ENCODE data around the gene VWA3B.
A peak's percentile ranks its signal among the peaks of the same experiment; 100 is the strongest.
"Not testable (repeated sequence)": the region's sequence is repeated elsewhere in the genome, so short reads cannot be mapped to it uniquely, and the experiment has no call there.

VWA3B gene

GRCh38 chr2:98299211-98299905 lies 212.4 kb downstream of the VWA3B start:
- no peak overlapping the region for H2BK120ac ChIP-seq (ENCODE audit: low read depth, low read length)
- DNase-seq (ENCODE audit: low spot score) = no peak
- WGBS, 2 donors (ENCODE audit: extremely low coverage in 2 of 2, insufficient read length in 2 of 2, insufficient replicate concordance in 1 of 2) = no CpG with 5 or more reads among the region's 8 CpGs
- H2AK5ac ChIP-seq (ENCODE audit: low read depth, low read length) = no peak overlapping the region
- no peak overlapping the region for H3K9ac ChIP-seq (ENCODE audit: low read depth, low read length, poor library complexity)
- H2BK12ac ChIP-seq (ENCODE audit: low read length) = no peak overlapping the region
- no peak overlapping the region for H3K4ac ChIP-seq (ENCODE audit: low read length)
- no peak overlapping the region for H3K14ac ChIP-seq (ENCODE audit: low read length)
- H3K23ac ChIP-seq (ENCODE audit: low read depth, low read length, poor library complexity) = no peak overlapping the region
- no peak overlapping the region for H2AFZ ChIP-seq (ENCODE audit: low read length)
- no peaks in the 10 kb centered on the region for H3K36me3 ChIP-seq (replicated peaks in 1 of 2; ENCODE audit: control insufficient read depth in 2 of 2, insufficient read depth in 2 of 2, low read length in 2 of 2)
- H3K4me3 ChIP-seq (ENCODE audit: low read length in 2 of 2) = peak overlapping the region in 1 of 2 donors; percentile 2
- H3K9me3 ChIP-seq (replicated peaks in 1 of 2; ENCODE audit: control insufficient read depth in 2 of 2, insufficient read depth in 1 of 2, low read depth in 1 of 2, low read length in 2 of 2) = no peaks in the 10 kb centered on the region
- H3K4me1 ChIP-seq (ENCODE audit: control insufficient read depth in 2 of 2, insufficient read depth in 1 of 2, low read depth in 1 of 2, low read length in 2 of 2) = peaks cover 2 to 4% of the 10 kb centered on the region in 2 donors
- H4K8ac ChIP-seq (ENCODE audit: low read depth, low read length) = no peak overlapping the region
- H3K4me2 ChIP-seq (ENCODE audit: insufficient read depth, low read length, poor library complexity, severe bottlenecking) = no peak overlapping the region
- H3K27me3 ChIP-seq (ENCODE audit: control insufficient read depth in 3 of 3, insufficient read depth in 3 of 3, low read depth in 1 of 3, low read length in 3 of 3) = no peaks in the 10 kb centered on the region
- no peak overlapping the region for H4K91ac ChIP-seq (ENCODE audit: low read depth, low read length, poor library complexity)
- no peak overlapping the region for H3K27ac ChIP-seq (replicated peaks; ENCODE audit: low read length)
- H2BK15ac ChIP-seq (ENCODE audit: low read length) = no peak overlapping the region
- H3K79me1 ChIP-seq (ENCODE audit: low read depth, low read length) = no peaks in the 10 kb centered on the region
- H2BK5ac ChIP-seq (ENCODE audit: low read length) = no peak overlapping the region
- H3K18ac ChIP-seq (ENCODE audit: low read length) = no peak overlapping the region

GRCh38 chr2:98300141-98300874 lies 213.3 kb downstream of the VWA3B start:
- Histone ChIP-seq H2BK5ac (ENCODE audit: low read length) (no peak overlapping the region), H3K79me1 (ENCODE audit: low read depth, low read length) (no peaks in the 10 kb centered on the region), H3K4me3 (ENCODE audit: low read length in 2 of 2) (no peak overlapping the region), H3K27ac (replicated peaks; ENCODE audit: low read length) (no peak overlapping the region), H2BK12ac (ENCODE audit: low read length) (no peak overlapping the region), H3K18ac (ENCODE audit: low read length) (no peak overlapping the region), H3K9ac (ENCODE audit: low read depth, low read length, poor library complexity) (no peak overlapping the region), H2BK15ac (ENCODE audit: low read length) (no peak overlapping the region), H2AK5ac (ENCODE audit: low read depth, low read length) (no peak overlapping the region), H4K91ac (ENCODE audit: low read depth, low read length, poor library complexity) (peak overlapping the region; percentile 11), H2AFZ (ENCODE audit: low read length) (no peak overlapping the region), H3K4me1 (ENCODE audit: control insufficient read depth in 2 of 2, insufficient read depth in 1 of 2, low read depth in 1 of 2, low read length in 2 of 2) (peaks cover 2% of the 10 kb centered on the region in 2 donors), H3K9me3 (replicated peaks in 1 of 2; ENCODE audit: control insufficient read depth in 2 of 2, insufficient read depth in 1 of 2, low read depth in 1 of 2, low read length in 2 of 2) (no peaks in the 10 kb centered on the region), H3K27me3 (ENCODE audit: control insufficient read depth in 3 of 3, insufficient read depth in 3 of 3, low read depth in 1 of 3, low read length in 3 of 3) (no peaks in the 10 kb centered on the region), H2BK120ac (ENCODE audit: low read depth, low read length) (no peak overlapping the region), H3K4me2 (ENCODE audit: insufficient read depth, low read length, poor library complexity, severe bottlenecking) (no peak overlapping the region), H3K36me3 (replicated peaks in 1 of 2; ENCODE audit: control insufficient read depth in 2 of 2, insufficient read depth in 2 of 2, low read length in 2 of 2) (no peaks in the 10 kb centered on the region), H3K23ac (ENCODE audit: low read depth, low read length, poor library complexity) (no peak overlapping the region), H3K4ac (ENCODE audit: low read length) (no peak overlapping the region), H4K8ac (ENCODE audit: low read depth, low read length) (no peak overlapping the region), H3K14ac (ENCODE audit: low read length) (no peak overlapping the region)
- no CpG with 5 or more reads among the region's 12 CpGs for WGBS, 2 donors (ENCODE audit: extremely low coverage in 2 of 2, insufficient read length in 2 of 2, insufficient replicate concordance in 1 of 2)
- no peak for DNase-seq (ENCODE audit: low spot score)

- peaks cover 2% of the 10 kb centered on the region in 2 donors for H3K4me1 ChIP-seq (ENCODE audit: control insufficient read depth in 2 of 2, insufficient read depth in 1 of 2, low read depth in 1 of 2, low read length in 2 of 2)
- H3K27ac ChIP-seq (replicated peaks; ENCODE audit: low read length) = no peak overlapping the region
- no peak overlapping the region for H2BK120ac ChIP-seq (ENCODE audit: low read depth, low read length)
- no peak overlapping the region for H3K18ac ChIP-seq (ENCODE audit: low read length)
- H3K4me3 ChIP-seq (ENCODE audit: low read length in 2 of 2) = no peak overlapping the region
- H3K9me3 ChIP-seq (replicated peaks in 1 of 2; ENCODE audit: control insufficient read depth in 2 of 2, insufficient read depth in 1 of 2, low read depth in 1 of 2, low read length in 2 of 2) = no peaks in the 10 kb centered on the region
- no peak overlapping the region for H4K8ac ChIP-seq (ENCODE audit: low read depth, low read length)
- H3K14ac ChIP-seq (ENCODE audit: low read length) = no peak overlapping the region
- H4K91ac ChIP-seq (ENCODE audit: low read depth, low read length, poor library complexity) = no peak overlapping the region
- H3K23ac ChIP-seq (ENCODE audit: low read depth, low read length, poor library complexity) = no peak overlapping the region
- no peak overlapping the region for H3K4ac ChIP-seq (ENCODE audit: low read length)
- no peak for DNase-seq (ENCODE audit: low spot score)
- no peak overlapping the region for H2BK12ac ChIP-seq (ENCODE audit: low read length)
- H3K79me1 ChIP-seq (ENCODE audit: low read depth, low read length) = no peaks in the 10 kb centered on the region
- no peaks in the 10 kb centered on the region for H3K27me3 ChIP-seq (ENCODE audit: control insufficient read depth in 3 of 3, insufficient read depth in 3 of 3, low read depth in 1 of 3, low read length in 3 of 3)
- no peak overlapping the region for H2AFZ ChIP-seq (ENCODE audit: low read length)
- no peak overlapping the region for H2BK5ac ChIP-seq (ENCODE audit: low read length)
- H2AK5ac ChIP-seq (ENCODE audit: low read depth, low read length) = no peak overlapping the region
- H3K9ac ChIP-seq (ENCODE audit: low read depth, low read length, poor library complexity) = no peak overlapping the region
- H3K36me3 ChIP-seq (replicated peaks in 1 of 2; ENCODE audit: control insufficient read depth in 2 of 2, insufficient read depth in 2 of 2, low read length in 2 of 2) = no peaks in the 10 kb centered on the region
- no peak overlapping the region for H3K4me2 ChIP-seq (ENCODE audit: insufficient read depth, low read length, poor library complexity, severe bottlenecking)
- H2BK15ac ChIP-seq (ENCODE audit: low read length) = no peak overlapping the region
- no CpG with 5 or more reads among the region's 5 CpGs for WGBS, 2 donors (ENCODE audit: extremely low coverage in 2 of 2, insufficient read length in 2 of 2, insufficient replicate concordance in 1 of 2)
These were observed 214.5 kb downstream of the VWA3B start for GRCh38 chr2:98301469-98301868.

- H4K91ac ChIP-seq (ENCODE audit: low read depth, low read length, poor library complexity); H2BK5ac ChIP-seq (ENCODE audit: low read length); H3K4ac ChIP-seq (ENCODE audit: low read length); H2BK12ac ChIP-seq (ENCODE audit: low read length); H3K27me3 ChIP-seq (ENCODE audit: control insufficient read depth in 3 of 3, insufficient read depth in 3 of 3, low read depth in 1 of 3, low read length in 3 of 3); H2BK15ac ChIP-seq (ENCODE audit: low read length); H3K9me3 ChIP-seq (replicated peaks in 1 of 2; ENCODE audit: control insufficient read depth in 2 of 2, insufficient read depth in 1 of 2, low read depth in 1 of 2, low read length in 2 of 2); H3K9ac ChIP-seq (ENCODE audit: low read depth, low read length, poor library complexity); H2BK120ac ChIP-seq (ENCODE audit: low read depth, low read length); H4K8ac ChIP-seq (ENCODE audit: low read depth, low read length); H3K4me3 ChIP-seq (ENCODE audit: low read length in 2 of 2); DNase-seq (ENCODE audit: low spot score); H3K4me2 ChIP-seq (ENCODE audit: insufficient read depth, low read length, poor library complexity, severe bottlenecking); H3K18ac ChIP-seq (ENCODE audit: low read length); H3K14ac ChIP-seq (ENCODE audit: low read length); H3K36me3 ChIP-seq (replicated peaks in 1 of 2; ENCODE audit: control insufficient read depth in 2 of 2, insufficient read depth in 2 of 2, low read length in 2 of 2); H2AK5ac ChIP-seq (ENCODE audit: low read depth, low read length); H3K23ac ChIP-seq (ENCODE audit: low read depth, low read length, poor library complexity); H2AFZ ChIP-seq (ENCODE audit: low read length); H3K79me1 ChIP-seq (ENCODE audit: low read depth, low read length); H3K4me1 ChIP-seq (ENCODE audit: control insufficient read depth in 2 of 2, insufficient read depth in 1 of 2, low read depth in 1 of 2, low read length in 2 of 2); H3K27ac ChIP-seq (replicated peaks; ENCODE audit: low read length): not testable (repeated sequence)
- WGBS, 2 donors (ENCODE audit: extremely low coverage in 2 of 2, insufficient read length in 2 of 2, insufficient replicate concordance in 1 of 2) = no CpG with 5 or more reads among the region's 9 CpGs
These were observed 220.2 kb downstream of the VWA3B start for GRCh38 chr2:98307131-98307696.

Data from neuronal stem cell (in vitro differentiated cells).